Fibroblast of villous mesenchyme (primary cell): ENCODE results near the gene EXOSC6. TPM values are rescaled to one million over a fixed set of nuclear protein-coding genes. Genes with fewer than 3 reads are reported as not detected.
"Not testable (repeated sequence)": the region's sequence is repeated elsewhere in the genome, so short reads cannot be mapped to it uniquely, and the experiment has no call there.

Experiments
- DNase-seq: peaks from one replicate; pipeline ENCODE4 v3.0.0-alpha.2; 2010; ENCODE audit warnings: low read depth
- H3K4me3 ChIP-seq: 2 replicates; pipeline ENCODE4 v1.5.1; 2011; ENCODE audit warnings: low read depth, mild to moderate bottlenecking, low read length
- small RNA-seq: library from RNA; depleted of rRNA; stranded (forward); fragments of <200 nt; gene quantifications from one replicate; pipeline ENCODE3, GENCODE V24; 2012
- total RNA-seq: library from RNA; depleted of rRNA; stranded (reverse); fragments of >200 nt; gene quantifications from 2 replicates; pipeline ENCODE4 v1.2.3, GENCODE V29; 2012

The EXOSC6 gene
- total RNA-seq, 1 donor = 32.0 TPM

DNA sequence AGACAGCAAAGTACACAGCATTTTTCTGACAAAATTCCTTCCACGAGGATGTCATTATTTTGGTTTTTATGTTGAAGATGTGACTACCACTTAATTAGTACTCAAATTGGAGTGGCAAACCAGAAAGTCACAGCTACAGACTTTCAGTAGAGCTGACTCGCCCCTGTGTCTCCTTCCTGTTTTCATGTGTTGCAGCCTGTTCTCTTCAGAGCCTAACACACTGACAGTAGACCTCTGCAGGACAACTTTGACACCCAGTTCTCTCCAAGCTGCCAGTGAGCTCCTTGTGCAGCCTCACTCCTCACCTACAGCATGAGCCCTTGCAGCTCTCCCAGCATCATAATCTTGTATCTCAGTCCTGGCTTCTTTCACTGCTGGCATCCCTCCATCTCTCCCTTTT, 29.2 kb downstream of the EXOSC6 start:
- DNase-seq, H3K4me3 ChIP-seq: not testable (repeated sequence)

- H3K4me3 ChIP-seq, DNase-seq: not testable (repeated sequence)
These were observed 33.2 kb downstream of the EXOSC6 start for GRCh38 chr16:70218586-70218985.

- not testable (repeated sequence) for H3K4me3 ChIP-seq, DNase-seq
These were observed 45.4 kb downstream of the EXOSC6 start for GRCh38 chr16:70206382-70206781.

DNA sequence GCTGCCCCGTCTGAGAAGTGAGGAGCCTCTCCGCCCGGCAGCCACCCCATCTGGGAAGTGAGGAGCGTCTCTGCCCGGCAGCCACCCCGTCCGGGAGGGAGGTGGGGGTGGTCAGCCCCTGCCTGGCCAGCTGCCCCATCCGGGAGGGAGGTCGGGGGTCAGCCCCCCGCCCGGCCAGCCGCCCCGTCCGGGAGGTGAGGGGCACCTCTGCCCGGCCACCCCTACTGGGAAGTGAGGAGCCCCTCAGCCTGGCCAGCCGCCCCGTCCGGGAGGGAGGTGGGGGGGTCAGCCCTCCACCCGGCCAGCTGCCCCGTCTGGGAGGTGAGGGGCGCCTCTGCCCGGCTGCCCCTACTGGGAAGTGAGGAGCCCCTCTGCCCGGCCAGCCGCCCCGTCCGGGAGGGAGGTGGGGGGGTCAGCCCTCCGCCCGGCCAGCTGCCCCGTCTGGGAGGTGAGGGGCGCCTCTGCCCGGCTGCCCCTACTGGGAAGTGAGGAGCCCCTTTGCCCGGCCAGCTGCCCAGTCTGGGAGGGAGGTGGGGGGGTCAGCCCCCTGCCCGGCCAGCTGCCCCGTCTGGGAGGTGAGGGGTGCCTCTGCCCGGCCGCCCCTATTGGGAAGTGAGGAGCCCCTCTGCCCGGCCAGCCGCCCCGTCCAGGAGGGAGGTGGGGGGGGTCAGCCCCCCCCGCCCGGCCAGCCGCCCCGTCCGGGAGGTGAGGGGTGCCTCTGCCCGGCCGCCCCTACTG, 46.9 kb downstream of the EXOSC6 start:
- H3K4me3 ChIP-seq, DNase-seq: not testable (repeated sequence)

DNA sequence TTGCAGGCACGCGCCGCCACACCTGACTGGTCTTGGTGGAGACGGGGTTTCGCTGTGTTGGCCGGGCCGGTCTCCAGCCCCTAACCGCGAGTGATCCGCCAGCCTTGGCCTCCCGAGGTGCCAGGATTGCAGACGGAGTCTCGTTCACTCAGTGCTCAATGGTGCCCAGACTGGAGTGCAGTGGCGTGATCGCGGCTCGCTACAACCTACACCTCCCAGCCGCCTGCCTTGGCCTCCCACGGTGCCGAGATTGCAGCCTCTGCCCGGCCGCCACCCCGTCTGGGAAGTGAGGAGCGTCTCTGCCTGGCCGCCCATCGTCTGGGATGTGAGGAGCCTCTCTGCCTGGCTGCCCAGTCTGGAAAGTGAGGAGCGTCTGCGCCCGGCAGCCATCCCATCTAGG, 47.7 kb downstream of the EXOSC6 start:
- not testable (repeated sequence) for DNase-seq

DNA sequence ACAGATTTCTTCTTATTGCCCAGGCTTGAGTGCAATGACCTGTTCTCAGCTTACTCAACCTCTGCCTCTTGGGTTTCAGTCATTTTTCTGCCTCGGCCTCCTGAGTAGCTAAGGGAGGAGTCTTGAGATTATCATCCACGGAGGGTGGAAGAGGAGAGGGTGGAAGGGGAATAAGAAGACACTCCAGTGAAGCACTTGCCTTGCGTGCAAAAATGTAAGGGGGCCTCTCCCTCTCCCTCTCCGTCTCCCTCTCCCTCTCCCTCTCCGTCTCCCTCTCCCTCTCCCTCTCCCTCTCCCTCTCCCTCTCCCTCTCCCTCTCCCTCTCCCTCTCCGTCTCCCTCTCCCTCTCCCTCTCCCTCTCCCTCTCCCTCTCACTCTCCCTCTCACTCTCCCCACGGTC, 48.2 kb downstream of the EXOSC6 start:
- H3K4me3 ChIP-seq, DNase-seq: not testable (repeated sequence)

More for the DNA sequence above, 47.7 kb downstream of the EXOSC6 start:
- not testable (repeated sequence) for H3K4me3 ChIP-seq

- H3K4me3 ChIP-seq, DNase-seq: not testable (repeated sequence)
These were observed 51.7 kb downstream of the EXOSC6 start for GRCh38 chr16:70200063-70200462.

GRCh38 chr16:70199170-70199569, 52.6 kb downstream of the EXOSC6 start:
- DNase-seq = peak; percentile 1
- H3K4me3 ChIP-seq = not testable (repeated sequence)

DNA sequence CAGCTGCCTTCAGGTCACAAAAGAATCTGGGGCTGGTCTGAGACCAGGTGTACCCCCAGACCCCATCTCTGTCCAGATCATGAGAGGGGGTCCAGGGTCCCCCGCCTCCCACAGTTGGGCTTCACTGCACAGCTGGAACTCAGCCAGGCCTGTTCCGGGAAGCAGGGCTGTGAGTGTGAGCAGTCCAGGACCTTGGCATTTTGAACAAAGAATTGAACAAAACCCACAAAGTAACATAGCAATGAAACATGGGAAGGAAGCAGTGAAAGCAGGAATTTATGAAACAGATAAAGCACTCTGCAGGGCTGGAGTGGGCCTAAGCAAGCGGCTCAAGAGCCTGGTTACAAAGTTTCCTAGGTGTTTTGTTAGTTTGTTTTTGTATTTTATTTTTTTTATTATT, 53.1 kb downstream of the EXOSC6 start:
- H3K4me3 ChIP-seq = not testable (repeated sequence)
- DNase-seq = peak; percentile 1

DNA sequence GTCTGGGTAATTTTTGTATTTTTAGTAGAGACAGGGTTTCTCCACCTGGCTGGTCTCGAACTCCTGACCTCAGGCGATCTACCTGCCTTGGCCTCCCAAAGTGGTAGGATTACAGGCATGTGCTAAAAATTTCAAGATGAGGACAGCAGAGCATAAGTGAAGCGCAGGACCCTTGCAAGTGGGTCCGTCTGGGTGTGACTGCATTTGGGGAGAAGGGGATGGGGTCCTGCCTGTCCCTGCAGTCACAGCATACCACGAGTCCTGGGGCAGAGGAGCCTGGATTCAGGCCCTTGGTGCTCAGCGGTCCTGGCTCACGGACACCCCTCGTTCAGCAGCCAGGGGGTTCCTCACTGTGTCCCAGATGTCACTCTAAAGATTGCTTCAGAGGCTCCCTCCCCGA, 53.5 kb downstream of the EXOSC6 start:
- not testable (repeated sequence) for DNase-seq, H3K4me3 ChIP-seq

DNA sequence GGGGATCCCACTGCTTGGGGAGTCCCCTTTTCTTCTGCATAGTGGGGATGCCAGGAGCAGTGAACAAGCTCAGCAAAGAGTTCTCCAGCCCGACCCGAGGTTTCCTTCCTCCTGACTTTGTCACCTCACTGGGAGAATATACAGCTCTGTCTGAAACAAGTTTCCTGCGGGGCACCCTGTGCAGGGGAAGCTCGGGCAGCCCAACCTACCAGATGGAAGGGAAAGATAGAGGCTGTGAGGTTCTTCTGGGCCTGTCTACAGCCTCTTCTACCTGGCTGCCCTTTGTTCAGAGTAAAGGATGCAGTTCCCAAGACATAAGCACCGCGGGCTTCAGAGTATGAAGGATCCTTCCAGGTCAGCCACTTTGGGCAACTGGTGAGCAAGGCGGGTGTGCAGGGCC, 54.1 kb downstream of the EXOSC6 start:
- not testable (repeated sequence) for H3K4me3 ChIP-seq, DNase-seq

Small RNAs within 50 kb of the gene (small RNA-seq; reads per million reads assigned to genes)
- not detected for gene AC009060.2
- not detected for gene RN7SL279P

Other genes with a start within 250 kb of the EXOSC6 start
- gene PDPR, start 137.6 kb downstream of the EXOSC6 start, total RNA-seq = 24.5 and 31.1 TPM in 2 replicates
- under 0.01 and 0.43 TPM in 2 replicates for gene CLEC18C, start 78.2 kb downstream of the EXOSC6 start, total RNA-seq
- 113 and 164 TPM in 2 replicates for gene AARS1, start 37.6 kb upstream of the EXOSC6 start, total RNA-seq
- gene DDX19B, start 47.2 kb upstream of the EXOSC6 start, total RNA-seq = 23.7 and 29.0 TPM in 2 replicates
- gene DDX19A, start 95.0 kb upstream of the EXOSC6 start, total RNA-seq = 41.6 and 49.7 TPM in 2 replicates
- gene ST3GAL2, start 187.2 kb upstream of the EXOSC6 start, total RNA-seq = 42.7 and 51.2 TPM in 2 replicates
- gene FCSK, start 202.7 kb upstream of the EXOSC6 start, total RNA-seq = 9.0 and 9.5 TPM in 2 replicates